Stimulated activated CD4-positive, alpha-beta T cell treated with anti-CD3 and anti-CD28 coated beads, TNF-alpha, amount 100 ng/mL, for 1 hour (primary cell): ENCODE data around the gene CYP3A4.
"Not testable (repeated sequence)": the region's sequence is repeated elsewhere in the genome, so short reads cannot be mapped to it uniquely, and the experiment has no call there.

Experiments
- DNase-seq, 3 donors: peaks; one replicate each; pipeline ENCODE4 v3.0.0-alpha.2; 2020; ENCODE audit warnings: low read depth in 3 of 3, low spot score in 1 of 3

Gene CYP3A4

DNA sequence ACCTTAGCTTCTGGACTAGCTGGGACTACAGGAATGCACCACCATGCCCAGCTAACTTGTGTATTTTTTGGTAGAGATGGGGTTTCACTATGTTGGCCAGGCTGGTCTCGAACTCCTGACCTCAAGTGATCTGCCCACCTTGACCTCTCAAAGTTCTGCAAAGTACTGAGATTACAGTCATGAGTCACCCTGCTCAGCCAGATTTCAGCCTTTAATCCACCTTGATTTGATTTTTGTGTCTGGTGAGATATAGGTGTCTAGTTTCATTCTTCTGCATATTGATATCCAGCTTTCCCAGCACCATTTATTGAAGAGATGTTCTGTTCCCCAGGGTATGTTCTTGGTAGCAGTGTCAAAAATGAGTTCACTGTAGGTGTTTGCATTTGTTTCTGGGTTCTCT is 28.9 kb downstream of the CYP3A4 start:
- DNase-seq = no peak

GRCh38 chr7:99752356-99752755 is 31.6 kb downstream of the CYP3A4 start:
- DNase-seq = no peak

DNA sequence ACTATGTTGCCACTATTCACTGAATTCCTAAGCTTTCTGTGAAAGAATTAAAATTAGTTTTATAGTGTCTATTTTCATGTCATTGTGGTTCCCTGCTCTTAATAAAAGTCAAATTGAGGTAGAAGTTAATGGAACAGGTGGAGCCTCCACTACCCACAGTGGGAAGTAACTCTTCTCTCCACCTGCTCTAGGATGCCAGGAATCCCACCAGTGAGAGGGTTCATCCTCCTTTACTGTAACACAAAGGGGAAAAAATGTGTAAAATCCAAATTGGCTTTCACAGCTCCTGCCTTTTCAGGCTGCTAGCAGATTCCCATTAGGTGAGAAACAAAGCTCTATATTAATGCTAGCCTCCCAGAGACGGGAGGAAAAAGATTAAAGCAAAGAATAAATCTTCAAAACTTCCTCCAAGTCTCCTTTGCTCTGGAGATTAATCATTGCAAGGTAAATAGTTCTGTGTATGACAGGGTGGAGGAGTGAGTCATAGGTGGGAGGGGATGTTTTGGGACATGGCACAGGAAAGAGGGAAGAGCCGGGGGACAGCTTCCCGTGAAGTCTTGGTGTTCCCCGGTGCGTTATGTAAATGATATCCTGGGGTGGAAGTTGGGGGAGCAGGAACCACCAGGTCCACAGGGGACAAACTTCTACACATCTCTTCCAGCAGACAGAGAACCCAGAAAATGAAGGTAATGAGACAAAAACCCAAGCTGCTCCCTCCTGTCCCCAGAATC is 32.5 kb downstream of the CYP3A4 start:
- DNase-seq = not testable (repeated sequence)

GRCh38 chr7:99748846-99749579 is 35.0 kb downstream of the CYP3A4 start:
- no peak for DNase-seq

DNA sequence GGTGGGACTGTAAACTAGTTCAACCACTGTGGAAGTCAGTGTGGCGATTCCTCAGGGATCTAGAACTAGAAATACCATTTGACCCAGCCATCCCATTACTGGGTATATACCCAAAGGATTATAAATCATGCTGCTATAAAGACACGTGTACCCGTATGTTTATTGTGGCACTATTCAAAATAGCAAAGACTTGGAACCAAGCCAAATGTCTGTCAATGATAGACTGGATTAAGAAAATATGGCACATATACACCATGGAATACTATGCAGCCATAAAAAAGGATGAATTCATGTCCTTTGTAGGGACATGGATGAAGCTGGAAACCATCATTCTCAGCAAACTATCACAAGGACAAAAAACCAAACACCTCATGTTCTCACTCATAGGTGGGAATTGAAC is 37.1 kb downstream of the CYP3A4 start:
- DNase-seq = not testable (repeated sequence)

DNA sequence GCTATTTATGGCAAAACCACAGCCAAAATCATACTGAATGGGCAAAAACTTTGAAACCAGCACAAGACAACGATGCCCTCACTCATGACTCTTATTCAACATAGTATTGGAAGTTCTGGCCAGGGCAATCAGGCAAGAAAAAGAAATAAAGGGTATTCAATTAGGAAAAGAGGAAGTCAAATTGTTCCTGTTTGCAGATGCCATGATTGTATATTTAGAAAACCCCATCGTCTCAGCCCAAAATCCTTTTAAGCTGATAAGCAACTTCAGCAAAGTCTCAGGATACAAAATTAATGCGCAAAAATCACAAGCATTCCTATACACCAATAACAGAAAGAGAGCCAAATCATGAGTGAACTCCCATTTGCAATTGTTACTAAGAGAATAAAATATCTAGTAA is 38.6 kb downstream of the CYP3A4 start:
- DNase-seq = not testable (repeated sequence)

DNA sequence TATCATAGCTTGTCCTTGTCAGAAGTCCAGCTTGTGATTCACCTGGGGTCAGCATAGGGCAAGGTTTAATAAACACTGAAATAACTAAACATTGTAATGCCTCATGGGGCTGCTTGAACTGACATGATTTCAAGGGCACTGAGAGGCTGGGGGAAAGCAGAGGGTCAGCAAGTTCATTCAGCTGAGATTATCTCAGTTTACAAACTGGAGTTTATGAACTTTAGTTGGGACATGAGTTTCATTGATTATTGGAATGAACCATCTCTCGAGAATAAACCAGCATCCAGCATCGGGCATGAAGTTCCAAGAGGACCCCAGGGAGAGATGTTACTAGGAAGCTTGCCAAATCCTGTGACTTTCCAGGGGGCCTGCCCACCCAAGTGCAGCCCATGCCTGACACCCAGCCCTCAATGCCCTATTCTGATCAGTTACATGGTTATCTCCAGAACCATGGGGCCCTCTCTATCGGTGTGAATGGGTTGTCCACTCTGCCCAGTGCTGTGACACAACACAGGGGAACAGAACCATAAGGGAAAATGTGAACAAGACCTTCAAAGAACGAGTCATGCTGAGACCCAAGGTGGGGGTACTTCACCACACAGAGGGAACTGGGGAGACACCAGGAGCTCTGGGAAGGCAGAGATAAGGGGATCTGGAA is 41.1 kb downstream of the CYP3A4 start:
- no peak for DNase-seq

GRCh38 chr7:99741441-99741795 is 42.6 kb downstream of the CYP3A4 start:
- DNase-seq = no peak

DNA sequence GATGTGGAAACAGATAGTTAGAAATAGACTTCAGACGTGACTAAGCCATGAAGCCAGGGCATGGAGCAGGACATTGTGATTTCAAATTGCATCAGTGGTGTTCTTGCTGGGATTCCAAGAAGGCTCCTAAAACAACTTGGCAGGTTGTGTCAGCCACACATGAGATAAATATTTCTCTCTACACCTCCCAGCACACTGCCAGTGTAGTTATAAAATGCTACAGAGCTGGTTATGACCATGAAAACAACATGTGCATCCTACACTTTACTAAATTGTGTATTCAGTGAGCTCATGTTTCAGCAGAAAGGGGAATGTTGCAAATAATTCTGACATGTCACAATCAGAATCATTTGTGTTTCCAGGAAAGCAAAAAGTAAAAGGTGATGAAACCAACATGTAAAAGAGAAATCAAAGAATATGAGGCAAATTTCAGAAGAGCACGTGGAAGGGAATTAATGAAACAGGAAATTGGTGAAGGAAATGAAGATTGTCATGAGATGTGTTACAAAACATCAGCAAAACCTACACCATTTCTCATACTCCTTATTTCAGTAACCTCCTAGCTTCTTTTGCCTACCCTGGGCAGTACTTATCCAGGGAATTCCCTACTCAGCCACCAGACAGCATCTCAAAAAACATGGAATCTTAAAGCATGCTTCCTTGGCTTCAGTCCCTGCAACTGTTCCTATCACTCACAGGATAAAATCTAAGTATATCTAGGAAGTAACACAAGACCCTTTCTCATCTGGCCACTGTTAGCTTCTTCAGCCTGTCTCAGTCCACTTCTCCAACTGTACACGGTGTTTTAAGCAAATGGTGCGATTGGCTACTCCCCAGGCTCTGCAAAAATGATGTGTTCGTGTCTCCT is 43.2 kb downstream of the CYP3A4 start:
- no peak for DNase-seq

DNA sequence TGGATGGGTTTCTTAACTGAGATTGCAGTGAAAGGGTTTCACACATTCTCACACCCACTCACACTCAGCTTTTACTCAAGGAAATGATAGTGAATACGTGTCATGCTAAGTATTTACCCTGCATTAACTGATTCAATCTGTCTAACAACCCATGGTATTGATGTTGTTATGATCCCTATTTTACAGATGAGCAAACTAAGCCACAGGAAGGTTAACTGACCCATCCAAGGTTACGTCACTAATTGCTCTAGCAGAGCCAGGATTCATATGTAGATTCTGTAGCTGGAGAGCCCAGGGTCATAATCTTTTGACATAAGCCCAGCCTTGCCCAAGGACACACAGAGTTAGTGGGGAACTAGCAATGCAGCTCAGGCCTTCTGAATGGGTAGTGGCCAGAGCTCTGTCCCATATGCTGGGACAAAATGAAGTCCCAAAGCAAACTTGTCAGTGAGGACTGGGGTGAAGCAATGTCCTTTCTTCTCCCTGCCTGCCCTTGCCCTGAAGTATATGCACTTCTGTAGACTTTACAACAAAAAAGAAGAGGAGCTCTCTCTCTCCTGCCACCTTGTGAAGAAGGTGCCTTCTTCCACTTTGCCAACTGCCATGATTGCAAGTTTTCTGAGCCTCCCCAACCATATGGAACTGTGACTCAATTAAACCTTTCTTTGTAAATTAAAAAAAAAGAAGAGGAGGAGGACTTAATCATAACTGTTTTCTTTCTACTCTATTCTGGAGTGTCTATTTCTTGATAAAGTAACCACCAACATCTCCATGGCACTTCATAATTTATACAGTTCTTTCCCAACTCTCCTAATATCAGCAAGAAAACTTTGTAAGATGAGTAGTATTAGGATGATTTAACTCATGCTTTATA is 44.0 kb downstream of the CYP3A4 start:
- DNase-seq = no peak

GRCh38 chr7:99737726-99738125 is 46.3 kb downstream of the CYP3A4 start:
- no peak for DNase-seq

GRCh38 chr7:99736667-99737066 is 47.3 kb downstream of the CYP3A4 start:
- DNase-seq = not testable (repeated sequence)

DNA sequence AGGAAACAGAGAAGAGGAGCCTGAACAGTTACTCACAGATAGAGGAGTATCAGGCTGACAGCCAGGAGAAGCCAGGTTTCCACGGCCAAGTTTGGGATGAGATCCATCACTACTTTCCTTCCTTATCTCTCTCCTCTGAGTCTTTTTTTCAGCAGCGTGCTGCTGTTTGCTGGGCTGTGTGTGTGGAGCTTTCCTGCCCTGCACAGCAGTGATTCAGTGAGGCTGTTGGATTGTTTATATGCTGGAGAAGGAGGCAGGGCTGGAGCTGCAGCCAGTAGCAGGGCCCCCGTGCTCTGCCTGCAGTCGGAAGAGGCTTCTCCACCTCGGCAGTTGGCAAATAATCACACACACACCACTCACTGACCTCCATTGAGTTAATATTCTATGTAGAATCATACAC is 49.0 kb downstream of the CYP3A4 start, which contains the start of gene CYP3A7:
CYP3A7 (minus strand) TSS at position 210 of the 400 bp plus-strand sequence; CDS start at position 107, 103 bp downstream.
- no peak for DNase-seq

DNA sequence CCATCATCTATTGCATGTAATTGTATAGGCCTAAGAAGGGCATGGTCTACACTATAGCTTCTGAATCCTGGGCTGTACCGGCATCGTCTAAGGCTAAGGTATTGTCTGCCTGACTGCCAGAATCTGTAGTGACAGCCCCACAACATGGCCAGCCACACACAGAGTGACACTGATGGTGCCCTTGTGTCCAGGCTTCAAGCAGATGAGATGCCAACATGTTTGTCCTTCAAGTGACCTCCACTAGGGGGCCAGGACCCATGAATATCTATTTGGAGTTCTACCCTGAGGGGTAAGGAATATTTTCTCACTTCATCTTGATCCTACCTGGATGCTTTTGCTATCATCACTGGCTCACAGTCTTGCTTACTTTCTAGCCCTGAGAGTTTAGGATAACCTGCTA is 50.5 kb downstream of the CYP3A4 start:
- DNase-seq = no peak

DNA sequence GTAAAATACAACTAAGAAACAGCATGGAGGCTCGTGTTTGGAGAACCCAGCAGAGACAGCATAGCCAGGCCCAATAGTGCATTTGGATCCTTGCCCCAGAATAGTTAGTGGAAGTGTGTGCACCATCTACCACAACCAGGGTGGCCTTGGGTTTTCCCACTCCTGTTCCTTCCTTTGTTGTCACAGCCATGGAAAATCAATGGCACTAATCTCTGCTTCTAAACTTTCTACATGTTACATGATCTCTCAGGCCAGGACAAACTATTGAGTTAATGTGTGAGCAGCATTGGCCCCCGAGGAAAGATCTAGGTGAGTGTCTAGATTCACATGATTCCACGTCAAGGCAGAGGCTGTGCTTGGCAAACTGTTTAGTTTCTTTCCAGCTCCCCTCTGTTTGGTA is 51.0 kb downstream of the CYP3A4 start:
- no peak for DNase-seq

- DNase-seq = no peak
Observed at GRCh38 chr7:99731638-99732374, 52.2 kb downstream of the CYP3A4 start.

- DNase-seq = no peak
Observed at GRCh38 chr7:99730992-99731391, 53.0 kb downstream of the CYP3A4 start.

- no peak for DNase-seq
Observed at GRCh38 chr7:99730238-99730810, 53.7 kb downstream of the CYP3A4 start.
